H54 (cell line): ENCODE data around the gene C15orf62.
A peak's percentile ranks its signal among the peaks of the same experiment; 100 is the strongest.

Source experiments
- DNase-seq: peaks from one replicate; pipeline ENCODE4 v3.0.0; 2011; ENCODE audit warnings: low spot score, mixed read lengths; ENCODE audit not compliant: insufficient read length
- FAIRE-seq: peaks from 3 replicates; lab custom pipeline; 2011; peaks lifted over from hg19 to GRCh38; lab: Jason Lieb, UNC
- POLR2A ChIP-seq: IDR thresholded peaks from 2 replicates; pipeline ENCODE4 v1.6.1; 2011; ENCODE audit warnings: low read depth, mild to moderate bottlenecking, low read length

Gene C15orf62

DNA sequence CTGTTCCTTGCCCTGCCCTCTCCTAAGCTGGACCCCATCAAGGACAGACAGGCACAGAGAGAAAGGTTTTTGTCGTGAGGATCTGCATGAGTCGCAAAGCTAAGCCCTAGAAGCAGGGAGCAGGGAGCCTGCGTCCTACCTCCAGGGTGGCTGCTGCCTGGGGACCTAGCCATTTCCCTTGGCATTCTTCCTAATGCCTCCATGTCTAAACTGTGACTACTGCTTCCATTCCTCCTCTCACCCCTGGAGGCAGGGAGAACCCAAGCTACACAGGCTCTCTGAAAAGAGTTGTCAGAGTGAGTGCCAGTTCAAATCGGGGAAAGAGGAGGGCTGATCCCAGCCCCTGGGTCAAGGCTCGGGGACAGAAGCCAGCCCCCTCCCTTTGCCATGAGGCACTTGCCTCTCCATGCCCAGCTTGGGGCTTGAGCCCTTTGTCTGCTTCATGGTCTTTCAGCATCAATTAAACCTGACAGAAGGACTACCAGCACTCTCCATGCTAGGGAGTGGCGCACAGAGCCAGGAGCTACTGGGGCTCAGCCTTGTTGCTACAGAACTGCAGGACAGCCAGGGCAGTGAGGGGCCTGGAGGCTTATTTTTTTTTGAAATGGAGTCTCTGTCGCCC lies 3.5 kb upstream of the C15orf62 start:
- DNase-seq (no peak), FAIRE-seq (no peak)
- no peak for TF ChIP-seq POLR2A

DNA sequence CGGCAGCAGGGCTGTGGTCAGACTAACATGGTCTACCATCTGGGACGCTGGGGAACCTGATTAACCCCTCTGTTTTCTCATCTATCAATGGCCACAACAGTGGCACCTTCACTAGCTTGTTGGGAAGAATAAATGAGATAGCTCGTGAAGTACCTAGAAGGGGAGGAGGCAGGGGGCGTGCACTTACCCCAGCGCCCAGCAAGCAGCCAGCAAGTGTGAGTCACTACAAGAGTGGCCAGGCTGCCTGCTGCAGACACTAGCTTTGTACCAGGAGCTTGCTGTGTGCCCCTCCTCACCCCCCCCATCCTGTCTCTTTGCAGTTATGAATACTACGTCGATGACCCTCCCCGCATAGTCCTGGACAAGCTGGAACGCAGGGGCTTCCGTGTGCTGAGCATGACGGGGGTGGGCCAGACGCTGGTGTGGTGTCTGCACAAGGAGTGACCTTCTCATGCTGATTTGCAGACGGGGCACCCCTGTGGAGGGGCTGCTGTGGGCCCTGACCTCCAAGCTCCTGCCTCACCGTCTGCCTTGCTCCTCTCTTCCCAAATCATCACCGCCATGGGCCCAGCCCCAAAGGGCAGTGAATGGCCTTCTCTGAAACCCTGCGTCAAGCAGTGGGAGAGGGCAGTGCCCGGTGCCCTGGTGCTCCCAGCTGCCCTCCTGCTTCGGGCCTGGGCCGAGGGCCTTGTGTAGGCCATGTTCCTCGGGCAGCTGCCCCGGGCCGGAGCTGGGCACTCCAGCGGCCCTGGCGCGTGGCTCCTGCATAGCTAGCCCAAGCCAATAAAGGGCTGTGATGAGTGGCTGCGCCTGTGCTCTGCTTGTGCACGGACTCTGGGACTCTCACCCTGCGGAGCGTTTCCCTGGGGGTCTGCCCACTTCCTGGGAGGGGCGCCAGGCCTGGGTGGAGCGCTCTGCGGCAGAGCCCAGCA lies 2.6 kb upstream of the C15orf62 start:
- TF ChIP-seq POLR2A = no peak
- peak; percentile 81 for DNase-seq
- FAIRE-seq = no peak

DNA sequence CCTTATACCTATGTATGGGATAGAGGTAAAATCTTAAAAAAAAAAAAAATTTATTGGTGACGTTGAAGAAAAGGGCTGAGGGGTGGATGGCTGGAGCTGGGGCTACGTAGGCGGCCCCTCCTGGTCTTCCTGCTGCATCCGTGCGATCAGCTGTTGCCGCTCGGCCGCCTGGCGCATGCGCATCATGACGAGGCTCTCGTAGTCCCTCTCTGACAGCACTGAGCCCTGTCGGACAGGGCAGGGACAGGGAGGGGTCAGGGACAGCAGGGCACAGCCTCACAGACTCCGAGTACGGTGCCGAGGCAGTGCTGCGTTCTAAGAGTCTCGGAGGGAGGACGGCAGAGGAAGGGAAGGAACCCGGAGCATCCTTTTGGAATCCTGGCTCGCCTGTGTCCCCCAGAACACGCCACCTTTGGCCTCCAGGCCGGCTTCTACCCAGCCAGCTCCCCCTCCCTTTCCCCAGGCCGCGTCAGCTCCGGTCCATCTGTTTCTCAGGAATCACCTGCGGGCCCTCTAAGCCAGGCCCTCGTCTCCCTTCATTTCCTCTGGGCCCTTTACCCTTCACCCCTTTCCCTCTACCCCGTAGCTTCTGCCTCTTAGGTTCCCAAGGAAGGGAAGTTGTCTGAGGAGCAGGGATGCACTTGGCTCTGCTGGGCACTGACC lies 1.8 kb upstream of the C15orf62 start:
- TF ChIP-seq POLR2A = no peak
- FAIRE-seq = no peak

DNA sequence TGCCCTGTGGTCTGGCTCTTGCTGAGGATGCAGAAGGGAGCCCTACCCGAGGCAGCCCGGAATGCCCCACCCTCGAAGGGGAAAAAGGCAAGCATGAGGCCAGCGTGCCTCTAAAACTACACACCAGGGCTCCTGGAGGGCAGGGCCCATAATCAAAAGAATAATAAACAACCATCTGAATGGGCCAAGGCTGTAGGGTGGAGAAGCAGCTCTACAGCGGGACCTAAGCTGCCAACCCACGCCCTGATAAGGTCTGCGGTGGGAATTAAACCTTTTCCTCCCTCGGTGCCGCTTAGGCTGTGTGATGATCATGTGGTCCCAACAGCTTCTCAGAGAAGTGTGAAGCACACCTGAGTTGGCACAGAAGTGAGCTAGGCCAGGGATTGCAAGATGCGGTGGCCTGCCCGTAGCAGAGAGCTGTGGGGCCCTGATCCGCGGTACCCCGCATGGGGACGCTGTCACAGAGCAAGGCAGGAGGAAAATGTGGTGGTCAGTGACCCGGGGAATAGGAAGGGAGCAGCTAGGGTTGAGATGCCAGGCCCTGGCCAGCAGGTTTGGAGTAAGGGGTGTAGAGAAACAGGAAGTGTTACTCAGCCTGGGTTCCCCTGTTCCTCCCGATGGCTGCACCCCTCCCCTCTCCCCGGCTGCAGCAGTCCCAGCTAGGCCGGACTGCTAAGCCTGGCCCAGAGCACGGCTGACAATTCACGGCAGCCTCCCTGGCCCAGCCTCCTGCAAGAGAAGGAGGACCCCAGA lies 1.1 kb upstream of the C15orf62 start:
- DNase-seq = no peak
- no peak for TF ChIP-seq POLR2A
- no peak for FAIRE-seq

More for the DNA sequence above, 1.8 kb upstream of the C15orf62 start:
- DNase-seq = no peak

DNA sequence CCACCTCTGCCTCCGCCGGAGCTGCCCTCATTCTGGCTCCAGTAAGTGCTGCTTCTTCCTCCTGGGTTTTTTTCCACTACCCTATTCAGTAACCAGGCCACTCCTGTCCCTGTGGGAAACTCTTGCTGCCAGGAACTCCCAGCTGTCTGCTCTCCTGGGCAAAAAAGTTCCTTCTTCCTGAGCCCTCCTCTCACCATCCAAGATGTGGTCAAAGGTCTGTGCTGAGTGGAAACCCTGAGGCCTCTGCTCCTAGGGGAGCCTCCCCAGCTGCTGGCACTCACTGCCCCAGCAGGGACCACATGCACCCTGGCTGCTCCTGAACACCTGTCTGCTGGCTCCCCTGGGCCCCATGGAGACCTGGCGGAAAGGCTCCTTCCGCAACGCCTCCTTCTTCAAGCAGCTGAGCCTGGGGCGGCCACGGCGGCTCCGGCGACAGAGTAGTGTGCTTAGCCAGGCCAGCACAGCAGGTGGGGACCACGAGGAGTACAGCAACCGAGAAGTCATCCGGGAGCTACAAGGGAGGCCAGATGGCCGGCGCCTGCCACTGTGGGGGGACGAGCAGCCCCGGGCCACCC lies 454 bp downstream of the C15orf62 start:
- no peak for DNase-seq
- TF ChIP-seq POLR2A = no peak
- FAIRE-seq = no peak

DNA sequence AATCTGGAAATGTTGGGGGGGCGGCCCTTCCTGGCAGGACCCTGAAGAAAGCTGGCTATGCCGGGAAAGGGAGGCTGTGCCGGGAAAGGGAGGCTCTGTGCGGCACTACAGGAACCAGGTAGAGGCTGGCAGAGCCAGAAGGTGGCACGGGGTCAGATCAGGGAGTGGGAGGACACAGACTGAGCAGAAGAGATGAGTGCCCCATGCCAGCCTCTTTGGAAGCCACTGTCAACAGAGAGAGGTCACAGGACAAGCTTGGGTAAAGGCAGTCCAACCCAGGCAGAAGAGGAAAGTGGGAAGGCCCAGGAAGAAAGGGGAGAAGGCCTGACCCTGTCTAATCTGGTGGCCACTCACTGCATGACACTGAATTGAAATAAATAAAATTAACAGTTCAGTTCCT lies 1.5 kb downstream of the C15orf62 start:
- no peak for TF ChIP-seq POLR2A
- DNase-seq (no peak), FAIRE-seq (no peak)

DNA sequence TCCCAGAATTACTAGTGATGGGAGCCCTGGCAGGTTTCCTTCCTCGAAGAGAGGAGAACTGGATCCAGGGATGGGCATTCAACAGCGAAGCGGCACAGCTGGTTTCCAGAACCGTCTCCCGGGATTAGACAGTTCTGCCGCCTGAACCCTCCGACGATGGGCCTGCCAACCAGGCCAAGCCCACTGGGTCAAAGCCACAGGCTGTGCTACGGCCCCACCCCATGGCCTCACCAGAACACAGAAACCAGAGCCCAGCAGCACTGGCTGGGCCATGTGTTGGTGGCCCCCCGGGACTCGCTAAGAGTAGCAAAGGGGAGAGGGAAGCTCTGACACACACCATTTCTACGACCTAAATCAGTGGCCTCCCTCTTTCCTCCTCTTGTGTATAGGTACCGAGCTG lies 2.2 kb downstream of the C15orf62 start:
- DNase-seq = no peak
- TF ChIP-seq POLR2A = no peak
- no peak for FAIRE-seq

DNA sequence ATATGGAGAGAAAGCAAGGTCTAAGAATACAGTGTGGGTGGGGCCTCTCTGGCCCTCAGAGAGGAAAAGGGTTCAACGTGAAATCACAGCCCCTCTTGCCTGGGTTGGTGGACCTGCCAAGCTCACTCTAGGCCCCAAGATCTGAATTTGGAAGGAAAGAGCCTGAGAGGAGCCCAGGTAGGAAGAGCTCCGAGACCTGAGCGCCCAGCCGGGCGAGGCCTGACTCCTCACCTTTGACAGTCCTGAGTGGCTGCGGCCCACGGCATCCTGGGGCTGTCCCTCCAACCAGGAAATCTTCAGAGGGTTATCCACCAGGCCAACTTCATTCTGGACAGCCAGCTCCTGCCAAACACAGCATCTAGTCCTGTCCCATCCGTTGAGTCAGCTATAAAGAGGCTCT lies 3.7 kb downstream of the C15orf62 start:
- no peak for TF ChIP-seq POLR2A
- DNase-seq = no peak
- FAIRE-seq = no peak

DNA sequence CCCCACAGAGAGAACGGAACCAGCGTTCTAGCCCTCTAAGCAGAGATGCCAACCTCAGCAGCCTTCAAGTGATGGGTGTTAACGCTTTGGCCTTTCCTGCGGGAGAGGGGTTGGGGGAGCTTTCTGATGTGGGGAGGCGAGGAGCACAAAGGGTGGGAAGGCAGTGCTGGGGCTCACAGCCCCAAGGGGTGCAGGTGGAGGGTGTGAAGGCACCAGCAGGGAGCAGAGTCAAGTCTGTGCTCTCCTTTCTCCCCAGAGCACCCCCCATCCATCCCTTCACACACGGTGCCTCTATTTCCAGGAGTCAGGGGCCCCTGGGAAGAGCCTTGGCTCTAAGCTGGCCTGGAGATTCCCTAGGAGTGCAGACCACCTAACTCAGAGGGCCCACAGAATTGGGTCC lies 4.1 kb downstream of the C15orf62 start:
- no peak for DNase-seq
- no peak for TF ChIP-seq POLR2A
- no peak for FAIRE-seq

DNA sequence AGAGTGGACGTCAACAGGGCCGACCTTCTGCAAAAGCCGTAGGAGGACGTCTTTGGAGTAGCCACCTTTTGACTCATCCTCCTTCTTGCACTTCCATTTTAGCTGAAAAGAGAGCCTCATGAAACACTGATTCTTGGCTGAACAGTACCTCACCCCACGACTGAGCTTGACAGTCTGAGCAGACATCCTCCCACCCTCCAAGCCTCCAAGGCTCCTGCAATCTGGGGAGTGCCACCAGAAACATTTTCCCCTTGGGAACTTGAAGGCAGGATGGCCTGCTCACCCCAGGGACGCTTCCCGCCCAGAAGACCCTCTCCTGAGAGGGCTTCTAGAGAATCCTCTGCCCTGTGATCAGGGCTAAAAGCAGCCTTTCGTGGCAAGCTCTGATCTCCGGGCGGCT lies 5.2 kb downstream of the C15orf62 start:
- TF ChIP-seq POLR2A = no peak
- FAIRE-seq (no peak), DNase-seq (no peak)

DNA sequence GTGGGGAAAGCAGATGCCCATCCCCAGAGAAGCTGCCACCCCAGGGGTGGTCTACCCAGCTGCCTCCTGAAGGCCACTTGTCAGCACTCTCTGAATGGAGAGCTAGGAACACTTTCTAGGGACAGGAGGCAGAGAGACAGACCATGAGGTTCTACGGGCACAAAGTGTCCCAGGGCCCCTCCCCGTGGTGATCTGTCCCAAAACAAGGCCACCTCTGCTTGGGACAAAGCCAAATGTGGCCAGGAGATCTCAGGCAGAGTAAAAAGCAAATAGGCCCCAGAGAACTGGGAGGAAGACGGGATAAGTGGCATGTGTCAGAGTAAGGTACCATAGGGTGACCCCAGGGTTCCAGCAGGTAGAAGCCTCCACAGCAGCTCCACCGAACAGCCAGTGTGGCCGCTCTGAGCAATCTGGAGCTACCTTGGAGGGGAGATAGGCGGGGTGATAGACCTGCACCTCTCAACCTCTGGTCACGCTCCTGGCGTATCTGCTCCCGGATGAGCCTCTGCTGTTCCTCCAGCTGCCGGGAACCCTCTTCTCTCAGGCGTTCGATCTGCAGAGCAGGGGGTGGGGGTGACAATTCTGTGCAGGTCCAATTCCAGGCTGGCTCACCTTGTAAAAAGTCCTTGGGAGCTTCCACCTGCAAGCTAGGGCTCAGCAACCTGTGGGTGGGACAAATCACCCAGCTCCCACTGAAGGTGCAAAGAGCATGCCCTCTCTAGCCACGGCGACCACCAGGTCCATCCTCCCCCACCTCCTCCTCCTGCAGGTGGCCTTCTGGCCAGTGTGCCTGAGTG lies 6.2 kb downstream of the C15orf62 start:
- FAIRE-seq (no peak), DNase-seq (no peak)
- TF ChIP-seq POLR2A = no peak

DNA sequence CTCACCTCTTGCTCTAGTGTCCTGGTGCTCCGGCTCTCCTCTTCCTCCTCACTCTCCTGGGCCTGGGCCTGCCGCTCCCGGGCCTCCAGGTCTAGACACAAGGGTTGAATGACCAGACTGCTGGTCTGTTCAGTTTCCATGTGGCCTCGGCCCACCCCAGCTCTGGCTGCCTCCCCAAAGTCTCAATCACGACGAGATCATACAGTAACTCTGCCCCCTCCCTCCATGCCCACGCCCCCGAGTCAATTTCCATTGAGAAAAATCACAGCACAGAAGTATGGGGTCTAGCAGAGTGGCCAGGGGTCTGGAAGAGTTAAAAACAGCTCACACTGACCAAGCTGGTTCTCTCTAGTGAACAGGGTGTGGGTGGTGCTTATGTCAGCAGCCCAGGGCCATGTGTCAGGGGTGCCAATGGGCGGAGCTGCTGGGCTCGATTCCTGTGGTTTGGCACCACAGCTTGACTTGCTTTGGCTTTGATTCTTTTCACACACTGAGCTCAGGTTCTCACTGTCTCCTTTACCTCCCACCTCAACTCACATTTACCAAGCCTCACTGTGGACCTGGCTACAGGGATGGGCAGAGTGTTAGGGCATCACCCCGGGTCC lies 6.9 kb downstream of the C15orf62 start:
- DNase-seq = peak; percentile 77
- peak; percentile 94 for FAIRE-seq
- TF ChIP-seq POLR2A = no peak

DNA sequence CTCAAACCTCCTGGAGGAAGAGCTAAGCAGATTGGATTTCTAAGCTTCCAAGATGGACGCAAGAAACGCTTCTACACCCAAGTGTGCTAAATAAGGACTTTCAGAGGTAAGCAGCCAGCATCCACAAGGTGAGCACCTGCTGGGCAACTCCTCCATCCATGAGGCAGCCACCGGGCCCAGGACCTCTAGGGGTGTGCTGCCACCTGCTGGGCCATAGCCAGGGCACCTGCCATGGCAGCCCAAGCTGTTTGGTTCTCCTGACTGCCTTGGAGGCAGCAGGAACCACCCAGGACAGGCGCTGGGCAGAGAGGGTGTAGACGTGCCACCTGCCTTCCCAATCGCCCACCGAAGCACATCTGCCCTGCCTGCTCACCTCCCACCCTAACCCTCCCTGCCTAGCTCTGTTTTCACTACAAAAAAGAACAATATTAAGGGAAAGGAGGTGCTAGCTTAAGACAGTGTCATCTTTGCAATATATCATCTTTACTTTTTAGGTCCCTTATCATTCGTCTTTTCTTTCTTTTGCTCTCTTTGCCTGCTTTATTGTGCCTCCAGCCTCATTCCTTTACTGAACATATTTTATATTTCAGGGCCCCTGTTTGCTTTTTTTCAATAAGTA lies 12.9 kb downstream of the C15orf62 start:
- FAIRE-seq (no peak), DNase-seq (no peak)
- TF ChIP-seq POLR2A = no peak
